ENCODE measurements around the gene STX18. TPM values are rescaled to one million over a fixed set of nuclear protein-coding genes. Genes with fewer than 3 reads are reported as not detected.
"Not testable (repeated sequence)": the region's sequence is repeated elsewhere in the genome, so short reads cannot be mapped to it uniquely, and the experiment has no call there.

The STX18 gene
- total RNA-seq, 1 donor from 2014 or later: 34.6 TPM

DNA sequence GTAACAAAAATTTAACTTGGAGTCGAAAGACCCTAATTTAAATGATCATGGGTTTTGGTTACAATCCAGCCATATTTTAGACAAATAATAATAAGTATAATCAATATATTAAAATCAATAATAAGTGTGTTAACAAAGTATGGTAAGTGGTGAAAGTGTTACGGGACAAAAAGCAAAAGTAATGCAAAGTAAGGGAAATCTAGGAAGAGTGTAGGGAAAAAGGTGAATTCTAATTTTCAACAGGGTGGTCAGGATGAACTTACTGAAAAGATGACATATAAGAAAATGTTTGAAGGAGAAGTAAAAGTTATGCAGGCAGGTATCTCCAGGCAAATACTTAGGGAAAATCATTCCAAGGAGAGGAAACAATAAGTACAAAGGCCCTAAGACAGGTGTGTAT lies 32.3 kb downstream of the STX18 start:
- no peak for DNase-seq (ENCODE audit: low spot score)

DNA sequence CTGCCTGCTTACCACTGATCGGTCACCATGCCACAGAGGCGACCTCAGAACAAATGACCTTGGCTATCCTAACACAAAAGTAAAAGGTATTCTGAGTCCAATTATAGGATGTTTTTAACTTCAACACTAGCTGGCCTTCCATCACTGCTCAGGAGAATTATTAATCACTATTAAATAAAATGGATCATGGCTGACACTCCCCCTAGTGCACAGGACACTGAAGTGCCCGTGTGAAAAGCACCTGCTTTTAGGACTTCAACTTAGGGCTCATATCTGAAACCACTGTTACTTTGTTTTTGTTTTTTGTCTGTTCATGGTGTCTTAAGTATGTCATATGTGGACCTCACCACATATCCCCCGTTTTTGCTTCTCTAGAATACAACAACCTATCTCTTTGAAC lies 33.9 kb downstream of the STX18 start:
- DNase-seq (ENCODE audit: low spot score): no peak

DNA sequence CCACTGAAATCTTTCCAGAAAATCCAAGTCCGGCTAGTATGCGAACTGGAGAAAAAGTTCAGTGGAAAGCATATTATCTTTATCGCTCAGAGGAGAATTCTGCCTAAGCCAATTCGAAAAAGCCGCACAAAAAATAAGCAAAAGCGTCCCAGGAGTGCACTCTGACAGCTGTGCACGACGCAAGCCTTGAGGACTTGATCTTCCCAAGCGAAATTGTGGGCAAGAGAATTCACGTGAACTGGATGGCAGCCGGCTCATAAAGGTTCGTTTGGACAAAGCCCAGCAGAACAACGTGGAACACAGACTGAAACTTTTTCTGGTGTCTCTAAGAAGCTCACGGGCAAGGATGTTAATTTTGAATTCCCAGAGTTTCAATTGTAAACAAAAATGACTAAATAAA lies 34.4 kb downstream of the STX18 start:
- DNase-seq (ENCODE audit: low spot score): no peak

DNA sequence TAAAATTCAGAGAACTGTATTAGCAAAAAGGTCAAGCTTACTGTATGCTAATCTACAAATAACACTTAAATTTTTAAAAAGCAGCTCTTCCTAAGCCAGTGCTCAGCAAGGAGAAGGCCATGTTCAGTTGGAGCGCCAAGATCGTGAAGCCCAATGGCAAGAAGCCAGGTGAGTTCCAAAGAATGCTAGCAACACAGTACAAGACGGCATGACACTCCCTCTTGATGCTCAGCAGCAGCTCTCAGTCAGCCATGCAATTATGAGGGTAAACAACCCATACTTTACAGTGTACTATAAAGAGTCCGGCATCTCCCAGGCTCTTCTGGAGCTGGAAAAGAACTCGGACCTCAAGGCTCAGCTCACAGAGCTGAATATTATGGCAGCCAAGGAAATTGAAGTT lies 34.9 kb downstream of the STX18 start:
- no peak for DNase-seq (ENCODE audit: low spot score)

DNA sequence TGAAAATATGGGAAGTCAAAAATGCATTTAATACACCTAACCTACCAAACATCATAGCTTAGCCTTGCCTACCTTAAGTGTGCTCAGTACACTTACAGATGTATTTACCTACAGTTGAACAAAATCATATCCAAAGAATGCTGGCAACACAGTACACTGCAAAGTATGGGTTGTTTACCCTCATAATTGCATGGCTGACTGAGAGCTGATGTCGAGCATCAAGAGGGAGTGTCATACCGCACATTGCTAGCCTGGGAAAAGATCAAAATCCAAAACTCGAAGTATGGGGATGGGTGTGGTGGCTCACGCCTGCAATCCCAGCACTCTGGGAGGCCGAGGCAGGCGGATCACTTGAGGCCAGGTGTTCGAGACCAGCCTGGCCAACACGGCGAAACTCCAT lies 36.6 kb downstream of the STX18 start:
- not testable (repeated sequence) for DNase-seq (ENCODE audit: low spot score)

DNA sequence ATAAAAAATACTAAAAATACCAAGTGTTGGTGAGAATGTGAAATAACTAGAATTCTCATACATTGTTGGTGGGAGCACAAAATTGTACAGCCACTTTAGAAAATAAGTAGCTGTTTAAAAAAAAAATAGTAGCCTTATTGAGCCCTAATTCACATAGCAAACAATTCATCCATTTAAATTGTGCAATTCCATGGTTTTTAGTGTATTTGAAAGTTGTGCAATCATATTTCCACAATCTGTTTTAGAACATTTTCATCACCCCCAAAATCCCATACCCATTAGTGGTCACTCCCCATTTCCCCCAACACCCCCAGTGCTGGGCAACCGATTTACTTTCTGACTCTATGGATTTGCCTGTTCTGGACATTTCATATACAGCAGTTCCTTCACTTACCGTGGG lies 37.1 kb downstream of the STX18 start:
- DNase-seq (ENCODE audit: low spot score): no peak

DNA sequence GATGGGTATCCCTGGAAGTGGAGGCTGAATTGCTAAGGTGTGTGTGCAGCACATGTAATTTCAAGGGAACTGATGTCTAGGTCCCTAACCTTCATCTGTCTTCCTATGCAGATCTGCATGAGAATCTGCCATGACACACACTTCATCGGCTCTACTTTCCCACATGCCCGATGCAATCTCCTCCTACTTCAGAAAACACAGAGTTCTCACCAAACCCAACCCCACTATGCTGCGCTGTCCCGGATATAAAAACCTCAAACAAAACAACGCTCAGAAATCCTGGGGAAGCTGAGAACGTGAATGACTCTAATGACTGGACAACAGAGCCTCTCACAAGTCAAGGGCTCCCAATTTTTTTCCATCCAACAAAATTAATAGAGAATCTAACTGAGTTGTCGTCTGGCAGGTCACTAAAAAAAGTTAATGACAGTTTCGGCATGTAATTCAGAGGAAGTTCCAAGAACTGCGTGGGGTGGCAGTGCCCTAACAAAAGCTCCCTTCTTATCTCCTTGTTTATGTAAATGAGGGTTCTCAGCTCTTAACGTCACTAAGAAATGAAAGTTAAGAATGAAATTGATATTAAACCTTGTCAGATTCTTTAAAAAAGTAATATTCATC lies 39.0 kb downstream of the STX18 start:
- DNase-seq (ENCODE audit: low spot score): no peak

DNA sequence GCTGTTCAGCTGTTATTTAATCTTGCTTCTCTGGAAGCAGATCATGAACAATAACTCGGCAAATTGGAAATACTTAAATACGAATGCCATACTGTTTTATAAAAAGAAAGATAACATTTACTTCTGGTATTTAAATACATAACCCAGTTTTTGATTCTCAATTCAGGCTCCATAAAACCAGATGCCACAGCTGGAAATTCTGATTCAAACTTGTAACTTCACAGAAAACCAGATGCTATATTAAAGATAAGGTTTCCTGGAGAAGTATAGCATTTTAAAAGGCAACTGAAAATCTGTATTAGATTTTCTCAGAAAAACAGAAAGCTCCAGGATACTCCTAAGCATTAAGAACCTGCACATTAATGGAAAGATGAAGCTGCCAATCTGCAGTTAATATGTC lies 40.2 kb downstream of the STX18 start:
- DNase-seq (ENCODE audit: low spot score): no peak

DNA sequence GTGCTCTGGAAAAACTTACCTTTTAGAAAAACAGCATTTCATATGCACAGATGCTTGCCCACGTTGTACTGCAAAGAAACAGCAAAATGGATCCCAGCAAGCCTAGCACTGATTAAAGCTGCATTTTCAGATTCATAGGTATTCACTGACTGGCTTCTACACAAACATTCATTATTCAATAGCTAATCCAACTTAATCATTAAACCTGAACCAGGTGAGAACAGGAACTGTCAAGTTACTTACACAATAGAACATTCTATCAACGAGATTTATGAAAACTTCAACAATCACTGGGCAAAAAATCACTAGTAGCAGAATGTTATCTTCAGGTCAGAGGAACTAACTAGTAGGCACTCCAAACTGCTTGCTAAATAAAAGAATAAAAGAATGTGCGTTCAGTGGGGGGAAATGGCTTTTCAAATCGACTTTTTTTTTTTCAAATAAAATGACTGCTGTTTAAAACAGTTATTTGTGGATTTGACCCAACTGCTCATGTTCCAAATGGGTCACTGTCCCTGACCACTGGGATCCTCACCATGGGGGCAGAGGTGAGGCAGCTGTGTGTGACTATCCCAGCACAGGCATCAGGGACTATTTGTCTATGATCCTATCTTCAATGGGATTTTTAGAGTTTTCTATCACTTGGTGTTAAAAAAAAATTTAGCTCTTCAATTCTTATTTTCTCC lies 42.3 kb downstream of the STX18 start:
- no peak for DNase-seq (ENCODE audit: low spot score)

DNA sequence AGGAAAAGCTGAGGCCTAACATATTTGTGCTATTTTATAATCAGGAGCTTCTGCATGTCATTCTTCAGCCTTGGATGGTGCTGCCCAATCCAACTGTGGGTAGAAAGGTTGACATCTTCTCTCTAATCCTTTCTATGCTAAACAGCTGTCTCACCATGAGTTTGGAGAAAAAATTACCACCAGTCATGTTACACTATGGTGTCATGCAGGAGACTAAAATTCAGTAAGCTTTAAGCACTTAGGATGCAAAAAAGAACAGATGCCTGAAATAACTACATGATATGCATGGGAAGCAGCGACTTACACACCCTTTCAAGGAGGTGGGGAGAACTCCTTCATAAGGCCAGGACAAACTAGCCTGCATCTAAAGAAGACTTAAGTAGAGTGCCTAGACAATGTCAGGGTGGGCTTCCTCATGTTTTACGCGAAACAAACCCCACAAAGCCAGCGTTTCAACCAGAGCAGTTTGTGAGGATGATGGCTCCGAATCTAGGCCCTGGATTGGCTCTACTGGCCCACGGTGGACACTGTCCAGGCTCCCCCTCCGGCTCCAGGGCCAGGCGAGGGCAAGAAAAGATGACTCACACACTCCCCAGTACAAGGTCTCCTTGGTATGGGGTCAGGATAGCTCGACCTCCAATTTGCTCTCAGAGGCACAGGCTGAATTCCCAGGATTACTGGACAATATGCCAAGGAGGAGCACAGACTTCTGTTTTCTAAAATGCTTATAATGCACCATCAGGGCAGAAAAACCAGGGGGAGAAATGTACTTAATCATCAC lies 45.1 kb downstream of the STX18 start:
- DNase-seq (ENCODE audit: low spot score): no peak

DNA sequence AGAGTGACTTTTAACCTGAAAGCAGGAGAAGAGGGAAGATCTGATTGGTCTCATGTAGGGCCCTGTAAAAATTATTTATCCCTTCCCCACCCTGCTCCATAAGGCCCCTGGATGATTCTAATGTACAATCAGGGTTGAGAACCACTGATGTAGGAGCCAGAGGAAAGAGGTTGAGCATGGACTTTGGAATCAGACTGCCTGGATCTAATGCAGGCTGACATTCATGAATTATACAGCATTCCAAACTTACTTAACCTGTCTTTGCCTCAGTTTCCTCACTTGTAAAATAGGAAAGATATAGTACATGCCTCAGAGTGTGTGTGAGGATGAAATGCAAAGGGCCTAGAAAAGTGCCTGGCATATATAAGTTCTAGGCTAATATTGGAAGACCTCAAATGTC lies 47.0 kb downstream of the STX18 start:
- no peak for DNase-seq (ENCODE audit: low spot score)

DNA sequence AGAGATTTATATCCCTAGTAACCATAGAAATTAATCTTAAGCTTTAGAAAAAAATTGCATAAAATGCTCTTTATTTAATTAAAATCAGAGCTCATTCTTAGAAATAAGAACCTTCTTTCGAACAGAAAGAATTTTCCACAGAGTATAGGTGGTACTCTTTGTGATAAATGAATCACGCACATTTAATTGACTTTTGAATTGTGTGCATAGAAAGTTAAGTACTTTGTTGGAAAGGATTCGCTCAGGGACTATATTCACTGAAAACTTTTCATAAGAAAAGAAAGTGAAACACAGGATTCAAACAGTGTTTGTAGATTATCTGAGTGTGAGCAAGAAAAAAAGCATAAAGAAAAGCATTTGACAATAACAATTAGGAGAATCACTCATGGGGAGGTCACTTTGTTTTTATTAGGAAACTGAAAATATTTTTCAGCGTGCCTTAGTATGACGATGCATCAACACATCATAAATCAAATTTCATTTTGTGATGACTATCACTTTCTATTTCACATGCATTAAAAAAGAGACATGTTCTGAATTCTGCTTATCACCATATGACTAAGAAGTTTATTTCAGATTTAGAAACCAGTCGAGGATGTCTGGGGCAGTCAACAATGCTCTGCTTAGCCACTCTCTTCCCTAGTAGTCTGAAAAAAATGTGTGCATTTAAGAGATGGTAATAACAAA lies 49.5 kb downstream of the STX18 start:
- DNase-seq (ENCODE audit: low spot score): no peak

DNA sequence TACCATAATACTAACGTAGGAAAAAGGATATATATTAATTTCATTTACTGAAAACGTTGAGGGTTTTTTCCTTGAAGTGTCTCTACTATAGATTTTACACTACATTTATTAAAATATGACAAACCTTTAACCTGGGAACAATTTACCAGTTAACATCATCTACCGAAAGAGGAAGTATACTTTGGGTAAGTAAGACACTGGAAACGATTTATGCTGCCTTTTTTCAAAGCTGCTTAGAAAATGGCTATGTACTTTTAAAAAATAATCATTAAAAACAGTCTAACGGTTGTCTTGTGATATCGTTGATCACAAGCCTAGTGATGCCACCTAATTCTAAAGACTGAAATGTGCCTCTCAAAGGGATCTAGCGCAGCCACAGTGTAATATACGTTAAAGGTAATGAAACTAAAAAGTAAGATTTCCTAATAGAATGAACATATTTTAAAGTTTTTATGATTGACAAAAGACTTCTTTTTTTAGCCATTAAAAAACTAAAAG lies 50.4 kb downstream of the STX18 start:
- DNase-seq (ENCODE audit: low spot score): no peak

DNA sequence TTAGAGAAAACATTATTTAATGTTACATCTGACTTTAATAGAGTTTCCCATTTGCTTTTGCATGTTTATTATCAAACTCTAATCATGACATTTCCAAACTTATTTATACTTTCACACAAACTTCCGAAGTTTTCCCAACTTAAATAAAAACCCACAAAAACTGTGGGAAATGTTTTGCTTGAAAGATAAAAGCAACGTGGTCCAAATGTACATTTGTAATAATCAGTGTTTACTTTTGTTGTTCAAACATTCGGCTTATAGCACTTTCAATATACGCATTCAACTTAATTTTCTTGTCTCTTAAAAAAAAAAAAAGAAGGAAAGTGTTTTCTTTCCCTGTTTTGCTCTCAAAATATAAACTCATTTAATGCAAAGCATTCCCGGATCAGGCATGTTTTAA lies 51.0 kb downstream of the STX18 start:
- DNase-seq (ENCODE audit: low spot score): no peak

DNA sequence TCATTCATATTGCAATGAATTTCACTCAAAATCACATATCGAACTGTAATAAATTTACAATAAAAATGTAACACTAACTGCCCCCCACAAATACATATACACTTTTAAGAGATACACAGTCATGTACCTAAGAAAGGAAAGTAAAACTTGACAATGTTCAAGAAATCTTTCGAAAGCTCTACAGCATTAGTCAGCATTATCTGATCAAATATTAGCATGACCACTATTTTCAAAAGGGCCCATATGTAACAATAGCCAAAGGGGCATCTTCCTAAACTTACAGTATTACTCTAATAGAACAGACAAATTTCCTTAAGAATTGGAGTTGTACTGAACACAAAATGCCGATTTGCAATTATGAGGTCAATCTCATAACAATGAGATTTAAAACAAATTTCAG lies 51.8 kb downstream of the STX18 start:
- DNase-seq (ENCODE audit: low spot score): no peak

DNA sequence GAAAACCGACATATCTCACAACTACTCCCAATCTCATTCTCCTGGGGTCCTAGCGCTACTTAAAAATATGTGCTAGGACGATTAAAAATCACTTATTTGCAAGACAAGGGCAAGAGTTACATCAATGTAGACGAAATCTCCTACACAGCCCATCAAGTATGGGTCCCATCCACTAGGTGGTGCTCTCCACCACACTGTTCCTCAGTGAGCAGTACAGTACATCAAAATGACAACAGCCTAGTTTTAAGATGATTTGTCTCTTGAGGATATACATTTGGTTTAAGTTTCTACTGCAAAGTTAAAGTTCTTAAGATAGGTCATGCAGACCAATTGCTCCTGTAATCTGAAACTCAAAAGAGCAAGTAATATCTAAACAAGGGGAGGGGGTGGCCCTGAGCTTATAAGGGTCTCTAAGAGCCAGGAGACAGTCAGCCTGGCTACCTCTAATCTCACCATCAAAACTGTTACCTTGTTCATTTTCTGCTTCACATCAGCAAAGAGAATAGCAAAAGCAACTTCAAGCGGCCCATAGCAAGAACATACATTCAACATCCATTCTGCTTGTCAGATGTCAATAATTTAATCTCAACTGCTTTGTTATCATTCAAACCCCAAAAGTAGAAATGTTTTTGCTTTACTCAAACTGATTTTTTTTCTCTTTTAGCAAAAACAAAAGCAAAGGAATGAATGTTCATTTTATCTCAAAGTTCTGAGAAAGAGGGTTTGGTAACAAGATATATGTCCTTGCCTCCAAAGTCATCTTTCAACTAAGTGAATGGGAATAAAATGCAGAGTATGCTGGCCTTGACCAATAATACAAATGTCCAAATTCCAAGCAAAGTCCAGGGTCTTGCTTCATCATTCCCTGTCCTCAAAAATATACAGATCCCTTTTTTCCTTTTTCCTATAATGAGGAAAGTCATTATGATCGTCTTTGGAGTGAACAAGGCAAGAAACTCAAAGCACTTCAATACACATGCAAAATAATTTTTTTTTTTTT lies 53.1 kb downstream of the STX18 start:
- peak; percentile 51 for DNase-seq (ENCODE audit: low spot score)

DNA sequence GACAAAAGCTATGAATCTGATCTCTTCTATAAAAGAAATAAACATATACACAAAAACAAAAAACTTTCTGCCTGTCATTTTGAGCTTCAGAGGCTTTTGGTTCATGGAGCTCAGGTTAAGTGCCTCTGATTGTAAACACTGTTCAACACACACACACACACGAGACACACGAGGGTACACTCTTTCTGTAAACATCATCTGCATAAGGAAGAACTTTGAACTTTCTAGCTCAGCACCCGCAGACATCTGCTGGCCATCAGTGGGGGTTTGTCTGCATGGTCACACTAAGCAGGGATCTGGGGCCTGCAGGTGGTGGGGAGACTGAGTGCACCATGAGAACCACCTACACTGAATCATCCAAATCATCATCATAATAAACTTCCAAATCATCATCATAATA lies 54.9 kb downstream of the STX18 start:
- DNase-seq (ENCODE audit: low spot score): no peak

DNA sequence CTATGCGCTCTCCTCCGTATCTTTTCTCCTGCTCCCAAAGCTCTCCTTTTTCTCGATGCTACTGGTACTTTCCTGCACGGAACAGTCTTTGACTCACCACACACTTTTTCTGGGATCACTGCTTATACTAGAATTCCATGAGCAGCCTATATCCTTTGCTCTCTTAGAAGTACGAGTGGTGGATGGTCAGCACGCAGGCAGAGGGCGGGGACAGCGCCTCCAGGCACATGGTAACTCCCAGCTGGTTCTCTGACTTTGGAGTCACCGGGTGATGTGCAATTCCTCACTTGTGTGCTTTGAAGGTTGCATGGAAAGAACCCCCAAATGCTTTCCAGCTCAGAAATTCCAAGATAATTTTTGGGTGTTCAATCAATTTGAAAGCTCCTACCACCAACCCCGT lies 56.0 kb downstream of the STX18 start:
- DNase-seq (ENCODE audit: low spot score): no peak

DNA sequence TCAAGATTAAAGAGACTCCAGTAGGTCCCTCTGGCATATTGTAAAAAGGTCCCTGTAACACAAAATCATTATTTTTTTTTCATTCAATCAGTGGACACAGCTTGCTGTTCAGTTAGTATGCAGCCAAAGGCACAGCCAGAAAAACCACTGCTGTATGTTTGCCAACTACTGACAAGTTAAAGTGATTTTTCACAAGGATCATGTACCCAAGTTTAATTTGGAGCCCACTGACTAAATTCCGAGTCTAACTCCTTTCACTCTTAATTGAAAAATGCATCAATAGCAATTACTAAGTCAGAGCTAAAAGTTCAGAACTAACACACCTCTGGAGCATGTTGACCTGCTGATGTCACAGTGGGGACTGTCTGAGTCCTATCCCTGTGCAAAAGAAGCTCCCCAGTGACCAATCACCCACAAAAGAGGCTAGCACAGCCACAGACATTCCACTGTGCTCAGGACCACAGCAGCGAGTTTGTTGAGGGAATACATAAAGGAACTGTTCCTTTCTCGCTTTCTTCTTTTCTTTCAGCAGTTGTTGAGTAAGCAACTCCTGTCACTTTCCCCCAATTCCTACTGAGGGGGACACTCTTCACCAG lies 60.4 kb downstream of the STX18 start:
- no peak for DNase-seq (ENCODE audit: low spot score)

DNA sequence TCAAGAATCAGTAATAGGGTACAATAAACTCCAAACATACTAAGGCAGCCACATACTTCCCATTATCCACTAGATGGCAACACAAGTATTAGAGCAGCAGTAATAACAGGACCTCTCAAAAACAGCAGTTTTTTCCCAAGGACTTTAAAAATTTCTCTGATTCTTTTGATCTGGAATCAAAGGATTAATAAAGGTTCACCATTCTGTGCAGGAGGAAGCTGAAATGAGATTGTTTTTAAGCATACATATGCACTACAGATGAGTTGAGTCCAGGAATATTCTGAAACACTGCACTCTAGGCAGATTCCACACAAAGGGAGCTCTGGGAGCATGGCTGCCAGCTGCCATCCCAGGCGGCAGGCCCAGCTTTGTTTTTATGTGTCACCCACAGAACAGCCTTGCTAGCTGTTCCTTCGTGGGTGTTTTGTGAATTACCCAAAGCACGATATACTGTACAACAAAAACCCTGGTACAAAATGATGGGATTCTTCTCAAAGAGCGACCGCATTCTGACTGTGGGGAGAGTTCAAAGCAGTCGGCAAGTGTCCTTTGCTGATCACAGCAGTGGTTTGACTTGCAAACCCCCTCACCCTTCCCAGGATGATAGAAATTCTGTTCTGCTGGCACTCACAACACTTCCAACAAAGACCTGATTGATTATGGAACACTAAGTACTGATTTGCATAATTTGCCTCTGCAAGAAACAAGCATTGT lies 61.0 kb downstream of the STX18 start:
- no peak for DNase-seq (ENCODE audit: low spot score)

Measured in ureter (tissue), 1 donor.